Panc1 (cell line): ENCODE measurements around the gene PNP.

ENCODE experiments used
- POLR2AphosphoS5 ChIP-seq: IDR thresholded peaks from 2 replicates; pipeline ENCODE4 v1.6.1; 2012; ENCODE audit warnings: mild to moderate bottlenecking, low read depth, low read length, moderate library complexity
- SIN3A ChIP-seq: IDR thresholded peaks from 2 replicates; pipeline ENCODE4 v1.6.1; 2012; ENCODE audit warnings: low read depth, mild to moderate bottlenecking, low read length, moderate library complexity, borderline replicate concordance; ENCODE audit not compliant: insufficient read depth
- TF ChIP-seq, protein P1 (sequence below): fragments of 450-650 bp; IDR thresholded peaks from 2 replicates; pipeline ENCODE4 v1.5.1; 2017; ENCODE audit warnings: mild to moderate bottlenecking

GRCh38 chr14:20435582-20436362 is 33.4 kb upstream of the PNP start, which contains the start of gene KLHL33:
- TF ChIP-seq, protein P1, sequence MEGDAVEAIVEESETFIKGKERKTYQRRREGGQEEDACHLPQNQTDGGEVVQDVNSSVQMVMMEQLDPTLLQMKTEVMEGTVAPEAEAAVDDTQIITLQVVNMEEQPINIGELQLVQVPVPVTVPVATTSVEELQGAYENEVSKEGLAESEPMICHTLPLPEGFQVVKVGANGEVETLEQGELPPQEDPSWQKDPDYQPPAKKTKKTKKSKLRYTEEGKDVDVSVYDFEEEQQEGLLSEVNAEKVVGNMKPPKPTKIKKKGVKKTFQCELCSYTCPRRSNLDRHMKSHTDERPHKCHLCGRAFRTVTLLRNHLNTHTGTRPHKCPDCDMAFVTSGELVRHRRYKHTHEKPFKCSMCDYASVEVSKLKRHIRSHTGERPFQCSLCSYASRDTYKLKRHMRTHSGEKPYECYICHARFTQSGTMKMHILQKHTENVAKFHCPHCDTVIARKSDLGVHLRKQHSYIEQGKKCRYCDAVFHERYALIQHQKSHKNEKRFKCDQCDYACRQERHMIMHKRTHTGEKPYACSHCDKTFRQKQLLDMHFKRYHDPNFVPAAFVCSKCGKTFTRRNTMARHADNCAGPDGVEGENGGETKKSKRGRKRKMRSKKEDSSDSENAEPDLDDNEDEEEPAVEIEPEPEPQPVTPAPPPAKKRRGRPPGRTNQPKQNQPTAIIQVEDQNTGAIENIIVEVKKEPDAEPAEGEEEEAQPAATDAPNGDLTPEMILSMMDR, result no peak
- TF ChIP-seq SIN3A (no peak), POLR2AphosphoS5 (no peak)
